HG03196 (cell line): ENCODE data around the gene DDX11.
"Not testable (repeated sequence)": the region's sequence is repeated elsewhere in the genome, so short reads cannot be mapped to it uniquely, and the experiment has no call there.

Experiments used
- ATAC-seq: cut with Tn5 transposase; IDR thresholded peaks from one replicate; pipeline ENCODE4 v1.9.1; 2021; ENCODE audit not compliant: unreplicated experiment

Gene DDX11

GRCh38 chr12:31121022-31121728 is 47.5 kb downstream of the DDX11 start:
- not testable (repeated sequence) for ATAC-seq

DNA sequence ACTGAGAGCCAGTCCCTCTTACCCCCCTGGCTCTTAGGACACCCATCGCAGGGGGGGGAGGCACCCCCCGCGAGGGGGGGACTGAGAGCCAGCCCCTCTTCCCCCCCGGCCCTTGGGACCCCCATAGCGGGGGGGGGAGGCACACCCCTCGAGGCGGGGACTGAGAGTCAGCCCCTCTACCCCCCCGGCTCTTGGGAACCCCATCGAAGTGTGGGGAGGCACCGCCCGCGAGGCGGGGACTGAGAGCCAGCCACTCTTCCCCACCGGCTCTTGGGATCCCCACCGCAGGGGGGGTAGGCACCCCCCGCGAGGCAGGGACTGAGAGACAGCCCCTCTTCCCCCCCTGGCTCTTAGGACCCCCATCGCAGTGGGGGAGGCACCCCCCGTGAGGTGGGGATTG is 48.8 kb downstream of the DDX11 start:
- no peak for ATAC-seq

GRCh38 chr12:31124158-31124557 is 50.5 kb downstream of the DDX11 start:
- not testable (repeated sequence) for ATAC-seq

GRCh38 chr12:31125171-31125570 is 51.5 kb downstream of the DDX11 start:
- ATAC-seq: not testable (repeated sequence)

DNA sequence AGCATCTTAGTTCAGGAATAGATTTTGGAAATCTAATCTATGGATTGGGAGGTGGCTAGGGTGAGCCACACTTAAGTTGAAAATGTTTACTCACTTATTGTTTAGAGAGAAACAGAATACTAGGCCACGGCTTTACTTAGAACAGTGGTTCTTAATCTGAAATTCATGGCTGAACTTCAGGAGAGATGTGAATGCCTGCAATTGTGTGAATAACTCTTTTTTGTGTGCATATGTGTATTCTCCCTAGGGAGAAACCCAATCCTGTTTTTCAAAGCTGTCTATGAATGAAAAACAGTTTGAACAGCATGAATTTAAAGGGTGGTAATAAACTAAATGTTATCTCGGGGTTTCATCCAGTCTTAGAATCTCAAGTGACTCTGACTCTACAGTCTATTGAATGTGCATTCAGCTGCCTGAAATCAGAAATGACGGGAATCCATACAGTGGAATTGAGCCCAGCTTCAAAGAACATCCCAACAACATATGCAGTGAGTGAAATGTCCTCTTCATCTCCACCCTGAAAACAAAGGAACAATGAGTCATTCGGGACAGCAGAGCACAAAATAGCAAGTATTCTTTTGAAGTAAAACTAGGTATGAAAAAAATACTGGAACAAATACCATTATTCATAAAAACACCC is 53.7 kb downstream of the DDX11 start:
- not testable (repeated sequence) for ATAC-seq

DNA sequence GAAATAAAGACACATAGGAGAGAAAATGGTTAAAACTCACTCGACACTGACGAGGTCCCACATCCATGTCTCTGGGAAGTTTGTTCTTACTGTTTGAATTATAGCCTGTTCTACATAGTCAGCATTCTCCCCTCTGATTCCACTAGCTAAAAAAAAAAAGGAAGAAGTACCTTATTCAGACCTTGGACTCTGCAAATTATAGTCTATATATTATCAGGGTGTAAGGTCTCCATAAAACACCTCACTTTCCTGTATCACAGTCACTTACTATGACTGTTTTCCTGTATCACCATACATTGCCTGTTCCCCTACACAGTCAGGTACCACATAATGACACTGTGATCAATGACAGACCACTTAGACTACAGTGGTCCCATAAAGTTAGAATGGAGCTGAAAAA is 62.9 kb downstream of the DDX11 start:
- ATAC-seq: not testable (repeated sequence)

DNA sequence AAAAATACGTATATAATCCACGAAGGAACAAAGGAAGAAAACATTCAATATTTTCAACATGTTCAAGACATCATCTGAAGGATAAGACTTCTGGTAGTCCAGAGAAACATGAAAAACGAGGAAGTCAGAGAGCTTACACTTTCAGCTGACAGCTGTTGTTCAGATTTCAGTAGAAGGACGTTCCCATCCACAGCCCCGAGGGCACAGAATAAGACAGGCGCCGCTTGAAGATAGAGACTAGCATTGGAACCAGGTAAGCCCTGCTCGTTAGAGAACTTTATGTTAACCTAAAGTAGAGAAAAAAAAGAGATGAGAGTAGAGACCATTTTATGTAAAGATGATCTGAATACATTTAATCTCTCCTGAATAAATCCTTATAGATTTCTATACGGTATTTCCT is 71.1 kb downstream of the DDX11 start:
- ATAC-seq: not testable (repeated sequence)

DNA sequence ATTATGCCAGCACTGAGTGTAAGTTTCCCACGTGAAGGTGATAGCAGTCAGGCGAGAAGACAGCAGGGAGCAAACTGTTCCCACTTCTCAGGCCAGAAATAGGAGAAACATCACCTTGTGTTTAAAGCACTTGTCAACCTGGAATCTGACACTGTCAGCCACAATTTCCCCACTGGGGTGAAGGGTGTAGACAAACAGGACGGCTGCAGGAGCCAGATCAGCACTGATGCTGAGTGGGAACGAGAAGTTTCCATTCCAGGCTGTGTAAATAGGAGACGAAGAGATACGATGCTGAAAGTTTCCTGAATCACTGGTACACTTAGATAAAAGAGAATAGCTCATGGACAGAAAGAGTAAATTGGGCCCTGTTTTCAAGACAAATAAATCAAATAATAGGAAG is 71.6 kb downstream of the DDX11 start:
- ATAC-seq: not testable (repeated sequence)

DNA sequence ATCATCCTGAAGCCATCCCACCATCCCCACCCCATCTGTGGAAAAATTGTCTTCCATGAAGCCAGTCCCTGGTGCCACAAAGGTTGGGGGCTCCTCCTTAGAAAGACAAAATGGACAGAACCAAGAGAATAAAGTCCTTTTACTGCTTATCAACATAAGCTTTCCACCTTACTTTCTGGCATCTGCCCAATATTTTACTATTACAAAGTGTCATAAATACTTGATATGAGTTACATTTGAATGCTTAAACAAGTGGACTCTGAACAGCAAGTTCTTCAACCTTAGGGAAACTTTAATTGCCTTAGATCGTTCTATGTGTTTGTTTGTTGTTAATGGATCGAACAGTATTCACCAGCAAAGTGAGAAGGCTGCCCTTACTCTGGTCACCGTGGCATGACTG is 73.8 kb downstream of the DDX11 start:
- not testable (repeated sequence) for ATAC-seq

DNA sequence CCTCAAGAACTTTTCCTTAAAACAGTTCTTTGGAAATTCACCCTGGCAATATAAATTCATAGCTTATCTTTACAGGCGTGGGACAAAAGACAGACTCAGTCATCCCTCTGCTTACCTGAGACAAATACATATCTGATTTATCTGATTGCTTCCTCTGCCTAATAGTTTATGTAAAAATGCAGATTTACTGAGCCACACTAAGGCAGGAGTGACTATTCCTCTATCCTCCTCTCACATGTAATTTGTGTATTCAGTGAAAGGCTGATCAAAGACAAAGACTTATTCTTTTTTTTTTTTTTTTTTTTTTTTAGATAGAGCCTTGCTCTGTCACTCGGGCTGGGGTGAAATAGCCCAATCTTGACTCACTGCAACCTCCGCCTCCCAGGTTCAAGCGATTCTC is 77.1 kb downstream of the DDX11 start:
- ATAC-seq: not testable (repeated sequence)
